Right forelimb (tissue), 1 donor: ENCODE data around the gene GNA14.
"Not testable (repeated sequence)": the region's sequence is repeated elsewhere in the genome, so short reads cannot be mapped to it uniquely, and the experiment has no call there.

Experiments used
- DNase-seq: peaks from one replicate; pipeline ENCODE4 v3.0.0-alpha.2; 2018

GNA14 gene

GRCh38 chr9:77587042-77587441 is 61.1 kb downstream of the GNA14 start:
- DNase-seq, result no peak

GRCh38 chr9:77586591-77586990 is 61.5 kb downstream of the GNA14 start:
- no peak for DNase-seq

- no peak for DNase-seq
Observed at GRCh38 chr9:77585335-77585786, 62.8 kb downstream of the GNA14 start.

- not testable (repeated sequence) for DNase-seq
Observed at GRCh38 chr9:77584927-77585326, 63.2 kb downstream of the GNA14 start.

GRCh38 chr9:77582961-77583576 is 65.1 kb downstream of the GNA14 start:
- DNase-seq, result no peak

- no peak for DNase-seq
Observed at GRCh38 chr9:77582525-77582924, 65.6 kb downstream of the GNA14 start.

- no peak for DNase-seq
Observed at GRCh38 chr9:77575785-77576184, 72.3 kb downstream of the GNA14 start.

GRCh38 chr9:77569335-77569734 is 78.8 kb downstream of the GNA14 start:
- no peak for DNase-seq

GRCh38 chr9:77563174-77563573 is 84.9 kb downstream of the GNA14 start:
- DNase-seq, result no peak

GRCh38 chr9:77562019-77562748 is 85.9 kb downstream of the GNA14 start:
- no peak for DNase-seq

- no peak for DNase-seq
Observed at GRCh38 chr9:77561331-77562018, 86.6 kb downstream of the GNA14 start.

GRCh38 chr9:77556396-77556795 is 91.7 kb downstream of the GNA14 start:
- no peak for DNase-seq

- no peak for DNase-seq
Observed at GRCh38 chr9:77554586-77555105, 93.5 kb downstream of the GNA14 start.

- DNase-seq, result no peak
Observed at GRCh38 chr9:77547106-77547730, 100.9 kb downstream of the GNA14 start.

- no peak for DNase-seq
Observed at GRCh38 chr9:77546376-77546950, 101.7 kb downstream of the GNA14 start.

- no peak for DNase-seq
Observed at GRCh38 chr9:77544546-77544945, 103.6 kb downstream of the GNA14 start.

GRCh38 chr9:77543131-77543822 is 104.8 kb downstream of the GNA14 start:
- no peak for DNase-seq

GRCh38 chr9:77541600-77541999 is 106.5 kb downstream of the GNA14 start:
- DNase-seq, result no peak

- no peak for DNase-seq
Observed at GRCh38 chr9:77541055-77541454, 107.1 kb downstream of the GNA14 start.

- no peak for DNase-seq
Observed at GRCh38 chr9:77534376-77535057, 113.6 kb downstream of the GNA14 start.

- DNase-seq, result no peak
Observed at GRCh38 chr9:77533671-77534070, 114.5 kb downstream of the GNA14 start.

- DNase-seq, result no peak
Observed at GRCh38 chr9:77532607-77533006, 115.5 kb downstream of the GNA14 start.
